ENCODE data around the gene DENND1B.
"Not testable (repeated sequence)": the region's sequence is repeated elsewhere in the genome, so short reads cannot be mapped to it uniquely, and the experiment has no call there.

The DENND1B gene

GRCh38 chr1:197619008-197619640 lies 156.2 kb downstream of the DENND1B start:
- peak; percentile 51 for DNase-seq

DNA sequence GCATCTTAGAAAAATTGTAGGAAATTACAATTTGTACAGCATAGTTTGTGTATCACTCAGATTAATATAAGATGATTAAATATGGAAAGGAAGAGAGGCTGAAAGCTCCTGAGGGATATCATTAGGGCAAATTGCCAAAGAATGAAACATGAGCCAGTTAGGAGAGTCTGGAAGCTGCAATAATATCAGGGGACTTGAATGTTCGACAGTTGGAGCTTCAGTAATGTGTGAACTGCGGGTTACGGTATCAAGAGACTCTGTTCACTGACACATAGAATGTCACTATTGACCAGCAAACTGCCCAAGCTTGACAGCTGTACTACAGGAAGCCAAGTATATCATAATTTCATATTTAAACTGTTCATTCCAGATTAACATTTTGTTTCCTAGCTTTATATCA lies 157.2 kb downstream of the DENND1B start:
- DNase-seq = no peak

- no peak for DNase-seq
Observed at GRCh38 chr1:197615693-197616011, 159.6 kb downstream of the DENND1B start.

- peak; percentile 56 for DNase-seq
Observed at GRCh38 chr1:197614916-197615692, 160.2 kb downstream of the DENND1B start.

- DNase-seq = no peak
Observed at GRCh38 chr1:197606168-197606845, 169.0 kb downstream of the DENND1B start.

DNA sequence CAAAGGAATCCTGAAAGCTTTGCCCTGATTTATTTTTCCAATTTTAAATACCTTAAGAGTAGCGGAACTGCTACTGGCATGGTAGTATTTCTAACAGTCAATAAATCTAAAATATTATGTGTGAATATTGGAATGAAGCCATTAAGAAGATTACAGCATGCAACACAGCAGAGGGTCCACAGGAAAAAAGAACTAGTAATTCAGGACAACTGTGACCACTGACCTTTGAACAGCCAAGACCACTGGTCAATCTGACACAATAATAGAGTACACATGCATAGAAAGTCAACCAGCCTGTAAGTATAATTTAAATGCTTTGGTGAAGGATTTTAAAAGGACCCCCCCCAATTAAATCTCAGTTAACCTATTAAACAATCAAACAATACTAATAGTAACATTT lies 171.0 kb downstream of the DENND1B start:
- no peak for DNase-seq

DNA sequence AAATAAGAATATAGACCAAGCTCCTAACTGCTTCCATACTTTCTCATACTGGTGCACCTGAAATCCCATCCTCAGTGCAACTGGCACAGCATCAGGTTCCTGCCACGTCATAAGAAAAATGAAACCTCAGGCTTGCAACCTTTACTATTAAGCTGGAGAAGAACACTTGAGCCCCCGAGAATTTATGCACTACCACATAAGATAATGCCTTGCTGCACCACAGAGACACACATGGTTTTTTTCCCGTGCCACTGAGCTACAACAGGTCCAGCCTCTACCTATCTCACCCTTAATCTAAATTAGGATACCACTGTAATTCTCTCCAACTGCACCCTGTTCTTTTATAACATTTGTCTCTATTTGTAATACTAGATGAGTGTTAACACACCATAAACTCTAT lies 174.5 kb downstream of the DENND1B start:
- no peak for DNase-seq

- no peak for DNase-seq
Observed at GRCh38 chr1:197599789-197600188, 175.5 kb downstream of the DENND1B start.

DNA sequence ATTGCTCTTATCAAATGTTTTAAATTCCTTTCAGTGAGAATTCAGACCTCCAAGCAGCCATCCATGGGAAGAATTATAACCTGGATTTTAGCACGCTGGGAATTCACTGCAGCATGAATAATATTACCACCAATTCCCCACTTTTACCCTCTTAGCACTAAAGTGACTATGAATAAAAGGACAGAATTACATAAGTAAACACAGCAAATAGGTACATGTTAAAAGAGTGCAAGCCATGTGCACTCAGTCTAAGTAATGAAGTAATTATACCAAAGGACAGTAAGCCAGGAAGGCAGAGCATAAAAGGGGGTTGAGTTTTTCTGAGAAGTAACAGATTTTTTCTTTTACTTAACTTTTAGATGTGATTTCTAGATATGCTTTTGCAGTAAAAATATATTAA lies 176.3 kb downstream of the DENND1B start:
- DNase-seq = no peak

- DNase-seq = no peak
Observed at GRCh38 chr1:197595304-197595904, 179.9 kb downstream of the DENND1B start.

- no peak for DNase-seq
Observed at GRCh38 chr1:197590687-197591086, 184.6 kb downstream of the DENND1B start.

- DNase-seq = no peak
Observed at GRCh38 chr1:197585809-197586208, 189.5 kb downstream of the DENND1B start.

DNA sequence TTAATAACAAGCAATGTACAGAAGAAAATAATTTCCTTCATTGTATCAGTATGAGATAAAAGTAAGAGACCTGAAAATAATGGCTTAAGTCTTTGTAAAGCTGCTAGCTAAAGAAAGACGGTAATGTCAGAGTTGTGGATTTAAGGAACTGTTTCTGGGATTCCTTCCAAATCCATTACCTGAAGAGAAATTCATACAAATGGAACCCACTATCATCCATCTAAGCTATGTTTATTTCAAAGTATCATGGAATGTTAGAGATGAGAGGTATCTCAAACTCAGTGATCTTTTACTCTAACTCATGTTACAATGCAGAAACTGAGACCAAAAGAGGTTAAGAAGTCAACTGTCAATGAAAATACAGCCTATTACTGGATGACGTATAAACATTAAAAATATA lies 197.7 kb downstream of the DENND1B start:
- DNase-seq = no peak

- not testable (repeated sequence) for DNase-seq
Observed at GRCh38 chr1:197575531-197575930, 199.7 kb downstream of the DENND1B start.

- DNase-seq = no peak
Observed at GRCh38 chr1:197572169-197572568, 203.1 kb downstream of the DENND1B start.

- DNase-seq = no peak
Observed at GRCh38 chr1:197567442-197567841, 207.8 kb downstream of the DENND1B start.

DNA sequence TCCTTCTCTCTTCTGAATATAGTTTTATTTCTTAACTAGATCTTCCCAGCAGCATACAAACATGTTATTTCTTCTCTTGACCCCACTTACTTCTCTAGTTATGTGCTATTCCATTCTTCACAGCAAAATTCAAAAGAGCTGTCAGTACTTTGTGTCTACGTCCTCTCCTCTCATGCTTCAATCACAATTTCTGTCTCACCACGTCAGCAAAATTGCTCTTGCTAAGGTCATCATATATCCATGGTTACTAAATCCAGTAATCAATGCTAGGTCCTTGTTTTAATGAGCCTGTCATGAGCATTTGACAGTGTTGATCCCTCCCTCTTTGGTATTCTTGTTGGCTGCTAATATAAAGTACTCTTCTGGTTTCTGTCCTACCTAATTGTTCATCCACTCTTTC lies 214.2 kb downstream of the DENND1B start:
- DNase-seq = no peak

DNA sequence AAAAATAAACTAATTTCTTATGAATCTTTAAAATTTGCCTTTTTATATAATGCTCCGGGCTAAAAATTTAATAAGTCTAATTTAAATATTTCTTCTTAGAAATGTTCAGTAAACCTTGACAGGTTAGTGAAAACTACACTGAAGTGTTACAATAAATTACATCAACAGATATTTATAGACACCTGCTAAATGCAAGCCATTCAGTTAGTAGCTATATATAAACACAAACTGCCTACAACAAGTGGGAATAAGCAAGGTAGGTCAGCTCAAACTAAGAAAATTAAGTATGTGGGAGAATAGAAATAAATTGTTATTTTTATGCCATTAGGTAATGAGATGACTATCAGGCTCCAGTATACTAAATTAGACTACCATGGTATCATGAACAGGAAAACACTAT lies 215.6 kb downstream of the DENND1B start:
- DNase-seq = no peak

DNA sequence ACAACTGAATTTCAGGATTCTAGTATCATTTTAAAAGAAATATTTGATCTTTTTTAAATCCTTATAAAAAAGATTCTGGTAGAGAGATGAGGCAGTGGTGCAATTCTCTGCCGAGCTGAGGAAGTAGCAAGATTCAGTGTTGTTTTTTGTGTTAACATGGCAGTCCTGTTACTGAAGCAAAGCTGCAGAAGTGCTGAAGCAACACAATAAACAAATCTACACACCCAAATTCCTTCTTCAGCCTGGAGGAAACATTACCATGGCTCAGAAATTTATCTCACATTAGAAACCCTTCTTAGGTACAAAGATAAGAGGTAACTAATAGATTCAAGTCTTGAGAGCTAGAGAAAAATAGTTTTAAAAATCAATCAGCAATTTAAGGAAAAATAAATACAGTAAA lies 216.0 kb downstream of the DENND1B start:
- DNase-seq = no peak

DNA sequence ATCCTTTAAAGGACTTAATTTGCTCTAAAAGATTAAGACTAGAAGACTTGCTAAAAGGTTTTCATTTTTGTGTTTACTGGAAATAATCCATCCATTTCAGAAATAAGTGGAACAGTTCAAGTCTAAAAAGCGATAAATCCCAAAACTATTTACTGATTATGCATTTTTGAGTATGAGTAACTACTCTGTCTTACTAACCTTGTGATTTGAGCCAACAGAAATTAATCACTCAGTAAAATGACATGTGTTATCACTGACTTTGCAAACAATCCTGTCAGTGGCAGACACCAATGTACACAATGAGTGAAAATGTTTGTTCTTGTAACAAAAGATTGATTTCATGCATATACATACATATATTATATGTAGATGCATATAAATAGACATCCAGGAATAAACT lies 218.0 kb downstream of the DENND1B start:
- peak; percentile 62 for DNase-seq

GRCh38 chr1:197553281-197553680 lies 222.0 kb downstream of the DENND1B start:
- DNase-seq = no peak

DNA sequence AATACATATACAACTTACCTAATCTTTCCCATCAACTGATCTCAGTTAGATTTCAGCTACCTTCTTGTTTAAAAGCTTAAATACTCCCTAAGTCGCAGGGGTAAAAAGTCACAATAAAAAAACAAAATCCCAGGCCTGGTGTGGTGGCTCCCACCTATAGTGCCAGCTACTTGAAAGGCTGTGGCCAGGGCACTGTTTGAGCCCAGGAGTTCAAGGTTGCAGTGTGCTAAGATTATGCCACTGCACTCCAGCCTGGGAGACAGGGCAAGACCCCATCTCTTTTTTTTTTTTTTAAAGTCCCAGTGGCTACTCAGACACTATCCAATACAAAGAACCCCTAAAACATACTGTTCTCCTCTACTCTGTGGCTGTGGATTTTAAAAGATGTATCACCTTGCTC lies 228.3 kb downstream of the DENND1B start:
- DNase-seq = no peak

- no peak for DNase-seq
Observed at GRCh38 chr1:197544553-197544952, 230.7 kb downstream of the DENND1B start.

DNA sequence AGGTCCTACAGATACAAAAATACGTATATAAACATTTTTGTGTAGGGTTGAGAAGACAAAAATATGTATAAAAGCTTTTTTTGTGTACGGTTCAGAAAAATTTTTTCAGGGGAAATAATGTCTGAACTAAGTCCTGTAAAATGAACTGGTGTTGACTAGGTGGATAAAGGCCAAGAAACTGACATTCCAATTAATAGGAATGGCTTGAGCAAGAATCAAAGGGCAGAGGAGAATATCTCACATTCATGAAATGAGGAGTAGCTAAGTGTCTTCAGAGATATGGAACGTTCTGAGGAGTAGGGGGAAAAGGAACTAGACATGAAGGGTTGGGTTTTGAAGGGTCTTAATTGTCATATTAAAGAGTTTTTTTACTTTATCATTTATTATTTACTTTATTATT lies 231.2 kb downstream of the DENND1B start:
- no peak for DNase-seq

Data from HCEC 1CT (cell line).